ENCODE measurements around the gene FABP1.

GRCh38 chr2:88097891-88098557, 29.8 kb downstream of the FABP1 start:
- no peak for TF ChIP-seq CTCF (conservative IDR thresholded peaks at IDR 0.05; ENCODE audit: low read depth, low read length)
- no peak for TF ChIP-seq EZH2 (IDR thresholded peaks at IDR 0.05; ENCODE audit: borderline replicate concordance, low read depth, low read length, poor library complexity, severe bottlenecking)
